HG03108 (cell line): ENCODE results near the gene NPC2.
"Not testable (repeated sequence)": the region's sequence is repeated elsewhere in the genome, so short reads cannot be mapped to it uniquely, and the experiment has no call there.

Experiments used
- ATAC-seq: cut with Tn5 transposase; IDR thresholded peaks from one replicate; pipeline ENCODE4 v1.9.1; 2021; ENCODE audit warnings: moderate library complexity; ENCODE audit not compliant: unreplicated experiment

The NPC2 gene

GRCh38 chr14:74472601-74473000 lies 20.5 kb downstream of the NPC2 start:
- no peak for ATAC-seq

GRCh38 chr14:74469548-74470518 lies 23.3 kb downstream of the NPC2 start:
- ATAC-seq, result no peak

GRCh38 chr14:74468513-74468912 lies 24.6 kb downstream of the NPC2 start:
- ATAC-seq, result no peak

- no peak for ATAC-seq
Observed at GRCh38 chr14:74465335-74465734, 27.8 kb downstream of the NPC2 start.

GRCh38 chr14:74464785-74465184 lies 28.3 kb downstream of the NPC2 start:
- ATAC-seq, result no peak

- ATAC-seq, result no peak
Observed at GRCh38 chr14:74463697-74464096, 29.4 kb downstream of the NPC2 start.

GRCh38 chr14:74462993-74463392 lies 30.1 kb downstream of the NPC2 start:
- no peak for ATAC-seq

GRCh38 chr14:74459976-74460375 lies 33.1 kb downstream of the NPC2 start:
- ATAC-seq, result no peak

GRCh38 chr14:74459289-74459946 lies 33.7 kb downstream of the NPC2 start:
- ATAC-seq, result peak; percentile 54

GRCh38 chr14:74457565-74457895 lies 35.6 kb downstream of the NPC2 start:
- ATAC-seq, result no peak

- no peak for ATAC-seq
Observed at GRCh38 chr14:74456684-74457564, 36.2 kb downstream of the NPC2 start.

GRCh38 chr14:74454397-74454796 lies 38.7 kb downstream of the NPC2 start:
- ATAC-seq, result not testable (repeated sequence)

- no peak for ATAC-seq
Observed at GRCh38 chr14:74444866-74445265, 48.2 kb downstream of the NPC2 start.

GRCh38 chr14:74442757-74443156 lies 50.3 kb downstream of the NPC2 start:
- ATAC-seq, result no peak

- ATAC-seq, result no peak
Observed at GRCh38 chr14:74441113-74441512, 52.0 kb downstream of the NPC2 start.

GRCh38 chr14:74438351-74438915 lies 54.7 kb downstream of the NPC2 start:
- no peak for ATAC-seq

GRCh38 chr14:74437496-74438053 lies 55.5 kb downstream of the NPC2 start:
- ATAC-seq, result no peak

GRCh38 chr14:74434294-74434693 lies 58.8 kb downstream of the NPC2 start:
- no peak for ATAC-seq

- ATAC-seq, result no peak
Observed at GRCh38 chr14:74429991-74430390, 63.1 kb downstream of the NPC2 start.
